Left kidney (tissue), 1 donor: ENCODE results near the gene SRSF1. TPM values are rescaled to one million over a fixed set of nuclear protein-coding genes. Genes with fewer than 3 reads are reported as not detected.

Experiments
- polyA plus RNA-seq: library from polyadenylated mRNA; unstranded; fragments of 120-200 nt; gene quantifications from one replicate; pipeline ENCODE4 v1.2.1, GENCODE V29; 2013; ENCODE audit not compliant: insufficient read length

Gene SRSF1
- polyA plus RNA-seq, 1 donor = 451 TPM

Other genes with a start within 250 kb of the SRSF1 start
- 57.0 TPM for gene MRPS23, start 157.2 kb downstream of the SRSF1 start, polyA plus RNA-seq
- 42.2 TPM for gene CUEDC1, start 51.8 kb downstream of the SRSF1 start, polyA plus RNA-seq
- 115 TPM for gene VEZF1, start 19.0 kb downstream of the SRSF1 start, polyA plus RNA-seq
- 85.5 TPM for gene DYNLL2, start 76.2 kb upstream of the SRSF1 start, polyA plus RNA-seq
- gene OR4D1, start 141.1 kb upstream of the SRSF1 start, polyA plus RNA-seq = 0.10 TPM
- gene OR4D2, start 159.7 kb upstream of the SRSF1 start, polyA plus RNA-seq = not detected
- gene EPX, start 185.5 kb upstream of the SRSF1 start, polyA plus RNA-seq = 0.90 TPM
- 53.2 TPM for gene MKS1, start 212.0 kb upstream of the SRSF1 start, polyA plus RNA-seq
- gene LPO, start 231.3 kb upstream of the SRSF1 start, polyA plus RNA-seq = 0.17 TPM